CD4-positive, alpha-beta T cell treated with Interleukin-15 for 4 hours (primary cell): ENCODE results near the gene MSMO1.
"Not testable (repeated sequence)": the region's sequence is repeated elsewhere in the genome, so short reads cannot be mapped to it uniquely, and the experiment has no call there.

ENCODE experiments used
- DNase-seq: peaks from one replicate; pipeline ENCODE4 v3.0.0-alpha.2; 2020; ENCODE audit warnings: low spot score

MSMO1 gene

DNA sequence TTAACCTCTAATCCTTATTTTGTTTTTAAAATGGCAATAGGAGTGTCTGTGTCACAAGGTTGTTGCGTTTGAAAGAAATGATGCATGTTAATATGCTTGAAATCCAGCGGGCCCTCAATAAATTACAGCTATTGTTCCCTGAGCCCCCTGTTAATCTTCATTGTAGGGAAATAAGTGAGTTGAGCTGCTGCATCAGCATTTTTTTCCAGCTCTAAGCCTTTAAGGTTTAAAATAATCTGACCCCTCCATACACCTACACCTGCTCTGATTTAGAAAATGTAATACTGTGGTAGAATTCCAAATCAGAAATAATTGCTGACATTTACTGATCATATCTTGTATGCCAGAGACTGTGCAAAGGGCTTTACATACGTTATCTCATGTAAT is 2.6 kb upstream of the MSMO1 start:
- no peak for DNase-seq

DNA sequence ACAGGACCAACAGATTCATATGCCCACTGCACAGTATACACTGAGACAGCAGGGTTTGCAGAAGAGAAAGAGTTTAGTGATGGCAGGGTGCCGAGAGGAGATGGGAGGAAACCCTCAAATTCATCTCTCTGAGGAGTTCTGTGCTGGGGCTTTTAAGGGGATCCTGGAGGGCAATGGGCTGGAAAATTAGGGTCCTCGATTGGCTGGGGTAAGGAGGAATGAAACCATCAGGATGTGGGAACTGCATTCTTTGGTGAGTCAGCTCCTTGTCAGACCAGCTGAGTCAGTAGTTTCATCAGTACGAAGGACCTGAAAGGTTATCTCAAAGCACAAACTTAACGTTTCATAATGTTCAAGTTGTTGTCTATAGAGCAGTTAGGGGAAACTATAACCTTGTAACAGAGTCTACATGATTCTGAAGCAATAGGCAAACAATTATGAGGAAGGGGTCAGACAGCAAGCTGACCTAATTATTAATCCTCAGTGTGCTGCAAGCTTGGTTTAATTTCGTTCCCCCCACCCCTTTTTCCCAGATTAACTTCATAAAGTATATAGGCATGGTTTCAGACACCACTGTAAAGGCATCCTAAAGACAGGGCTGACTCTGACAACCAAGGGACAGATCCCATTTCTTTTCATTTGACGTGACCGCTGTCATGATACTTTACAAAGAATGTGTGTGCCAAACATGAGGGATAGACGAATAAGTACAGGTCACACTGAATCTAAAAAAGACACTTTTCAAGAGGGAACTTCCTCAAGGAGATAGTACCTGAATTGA is 1.5 kb upstream of the MSMO1 start:
- DNase-seq = peak; percentile 8

DNA sequence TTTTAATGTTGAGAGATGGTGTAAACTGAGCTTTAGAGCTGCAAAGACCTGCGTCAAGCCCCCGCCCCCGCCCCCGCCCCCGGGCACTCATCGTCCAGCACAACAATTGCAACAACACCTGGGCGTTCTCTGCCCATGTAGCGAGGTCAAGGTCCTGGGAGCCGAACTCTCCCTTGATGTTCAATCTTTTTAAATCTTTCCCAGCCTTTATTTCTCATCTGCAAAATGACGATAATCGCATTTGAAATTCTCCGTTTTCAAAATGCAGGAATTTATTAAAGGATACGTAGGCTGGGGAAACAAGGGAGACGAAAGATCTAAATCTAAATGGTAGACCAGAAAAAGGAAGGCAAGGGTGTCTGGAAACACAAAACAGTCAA is 648 bp upstream of the MSMO1 start:
- DNase-seq = peak; percentile 10

DNA sequence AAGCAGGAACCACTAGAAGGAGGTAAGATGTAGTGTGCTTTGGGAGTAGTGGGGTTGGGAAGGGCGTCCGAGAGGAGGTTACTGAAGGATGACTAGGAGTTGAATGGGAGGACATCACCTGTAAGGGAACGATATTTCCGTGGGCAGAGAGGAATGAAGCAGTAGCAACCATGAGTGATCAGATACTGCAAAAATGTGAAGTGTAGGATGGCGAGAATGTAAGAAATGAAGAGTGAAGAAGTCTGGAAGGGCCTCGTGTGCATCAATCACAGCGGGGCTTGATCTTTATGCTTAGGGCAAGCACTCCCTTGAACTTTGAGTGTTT is 594 bp downstream of the MSMO1 start:
- peak; percentile 2 for DNase-seq

DNA sequence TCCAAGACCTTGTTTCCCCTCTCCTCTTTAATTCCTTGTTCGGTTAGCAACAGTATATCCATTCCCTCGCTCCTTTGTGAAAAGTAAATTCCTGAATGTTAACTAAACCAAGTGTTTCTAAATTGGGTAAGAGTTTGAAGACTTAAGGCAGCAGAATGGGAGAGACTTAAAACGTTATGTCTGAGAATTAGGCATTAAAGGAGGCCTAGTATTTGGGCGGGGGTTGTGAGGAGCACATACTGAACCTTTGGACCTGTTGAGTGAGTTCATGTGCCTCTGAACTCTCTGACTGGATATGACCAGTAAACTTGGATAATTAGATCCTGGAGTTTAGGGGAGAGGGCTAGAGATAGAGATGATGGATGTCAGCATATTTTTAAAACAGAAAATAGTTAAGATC is 1.2 kb downstream of the MSMO1 start:
- no peak for DNase-seq

DNA sequence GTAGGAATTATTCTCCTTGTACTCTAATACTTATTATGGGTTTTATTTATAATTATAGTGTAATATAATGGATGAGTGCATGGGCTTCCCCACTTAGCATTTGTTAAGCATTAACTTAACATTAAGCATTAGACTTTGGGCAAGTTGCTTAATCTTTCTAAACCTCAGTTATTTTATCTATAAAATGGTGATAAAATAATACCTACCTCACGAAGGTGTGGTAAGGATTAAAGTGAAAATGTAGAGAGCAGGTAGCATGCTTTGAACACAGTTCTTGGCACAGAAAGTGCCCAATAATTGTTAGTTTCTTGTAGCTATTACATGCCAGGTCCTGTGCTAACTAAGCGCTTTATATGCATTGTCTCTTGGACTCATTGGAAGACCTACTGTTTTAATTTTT is 2.6 kb downstream of the MSMO1 start:
- DNase-seq = no peak

DNA sequence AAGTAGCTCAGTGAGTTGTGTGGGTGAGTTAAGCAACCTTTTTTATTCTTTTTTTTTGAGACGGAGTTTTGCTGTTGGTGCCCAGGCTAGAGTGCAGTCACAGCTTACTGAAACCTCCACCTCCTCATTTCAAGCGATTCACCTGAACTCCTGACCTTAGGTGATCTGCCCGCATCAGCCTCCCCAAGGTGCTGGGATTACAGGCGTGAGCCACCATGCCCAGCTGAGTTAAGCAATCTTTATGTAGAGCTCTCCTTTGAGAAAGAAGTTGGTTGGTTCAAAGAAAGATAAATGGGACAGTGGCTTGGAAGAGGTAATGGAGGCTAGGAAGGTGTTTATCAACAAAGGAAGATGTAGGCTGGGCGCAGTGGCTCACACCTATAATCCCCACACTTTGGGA is 3.2 kb downstream of the MSMO1 start:
- DNase-seq = no peak

DNA sequence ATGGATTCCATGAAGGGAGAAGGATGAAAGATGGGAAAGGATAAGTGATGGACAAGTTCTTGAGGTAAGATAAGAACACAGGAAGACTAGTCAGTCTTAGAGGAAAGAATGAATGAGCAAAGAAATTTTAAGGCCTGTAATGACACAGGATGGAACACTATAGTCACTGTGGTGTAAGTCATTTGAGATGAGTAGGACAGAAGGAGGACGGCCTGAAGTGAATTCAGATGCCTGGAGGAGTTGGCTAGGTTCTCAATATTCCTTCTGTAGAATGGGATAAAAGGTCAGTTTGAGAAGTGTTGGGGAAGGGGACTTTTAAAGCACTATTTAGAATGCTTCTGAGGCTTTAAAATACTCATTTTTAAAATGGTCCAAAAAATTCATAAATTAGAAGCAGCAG is 3.9 kb downstream of the MSMO1 start:
- DNase-seq = no peak

DNA sequence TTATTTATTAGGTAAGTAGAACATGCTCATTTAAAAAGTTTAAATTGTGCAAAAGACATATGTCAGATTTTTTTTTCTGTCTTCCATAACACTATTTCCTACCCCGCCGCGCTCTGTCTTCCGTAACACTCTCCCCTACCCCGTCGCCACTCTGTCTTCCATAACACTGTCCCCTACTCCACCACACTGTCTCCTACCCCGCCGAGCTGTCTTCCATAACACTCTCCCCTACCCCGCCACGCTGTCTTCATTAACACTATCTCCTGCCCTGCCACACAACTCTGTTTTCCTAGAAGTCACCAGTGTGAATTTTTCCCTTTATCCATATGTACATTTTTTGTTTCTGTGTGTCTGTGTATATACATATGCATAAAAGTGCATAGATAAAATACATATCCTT is 4.4 kb downstream of the MSMO1 start:
- DNase-seq = no peak

DNA sequence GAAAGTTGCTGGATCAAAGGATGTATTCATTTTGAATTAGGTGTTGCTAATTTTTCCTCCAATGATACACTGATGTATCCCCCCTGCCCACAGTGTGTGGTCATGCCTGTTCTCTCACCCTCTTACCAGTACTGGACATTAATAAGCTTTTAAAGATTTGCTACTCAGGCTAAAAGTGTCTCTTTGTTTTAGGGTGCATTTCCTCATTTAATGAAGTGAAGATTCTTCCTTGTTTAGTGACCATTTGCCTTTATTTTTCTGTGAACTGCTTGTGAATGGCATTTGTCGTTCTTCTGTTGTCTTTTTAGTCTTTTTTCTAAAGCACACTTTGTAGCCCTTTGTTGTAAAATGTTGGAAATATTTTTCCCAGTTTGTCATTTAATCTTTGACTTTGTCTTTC is 5.0 kb downstream of the MSMO1 start:
- no peak for DNase-seq

DNA sequence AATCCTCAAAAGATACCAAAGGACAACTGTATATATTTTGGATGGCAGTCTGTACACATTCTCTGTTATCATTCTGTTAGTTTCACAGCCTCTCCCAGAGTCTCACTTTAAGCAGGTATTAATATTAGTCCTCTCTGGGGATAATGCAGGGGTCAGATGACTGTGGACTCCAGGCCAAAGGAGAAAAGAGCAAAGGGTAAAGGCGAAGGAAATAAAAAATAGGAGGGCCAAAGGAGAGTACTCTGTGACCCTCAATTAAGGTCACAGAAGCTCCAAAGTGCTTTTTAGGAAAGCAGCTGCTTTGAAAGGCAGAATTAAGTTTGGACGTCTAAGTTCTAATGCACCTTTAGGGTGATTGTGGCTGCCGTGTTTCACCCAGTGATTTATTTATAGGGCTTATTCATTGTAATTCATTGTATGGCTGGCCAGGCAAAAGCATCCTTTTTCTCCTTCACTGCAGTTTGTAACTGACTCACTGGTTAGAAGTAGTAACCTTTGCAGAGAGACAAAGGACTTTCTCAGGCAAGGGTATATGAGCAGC is 7.8 kb downstream of the MSMO1 start:
- DNase-seq = no peak

DNA sequence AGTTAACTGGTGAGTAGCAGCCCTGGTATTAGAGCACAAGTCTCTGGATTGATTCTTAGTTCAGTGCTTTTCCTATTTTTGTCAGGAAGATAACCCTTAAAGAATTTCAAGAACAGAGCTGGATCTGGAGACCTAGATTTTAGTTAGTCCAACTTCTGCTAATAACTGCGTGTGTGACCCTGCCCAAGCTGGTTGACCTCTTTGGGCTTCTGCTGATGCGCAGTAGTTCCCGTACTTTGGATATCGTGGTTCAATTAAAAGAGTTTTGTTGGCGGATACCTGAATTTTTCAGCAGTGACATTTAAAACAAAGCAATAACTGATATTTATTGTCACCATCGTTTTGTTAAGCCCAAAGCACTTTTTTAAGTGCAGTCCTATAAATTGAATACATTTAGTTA is 9.3 kb downstream of the MSMO1 start:
- no peak for DNase-seq

DNA sequence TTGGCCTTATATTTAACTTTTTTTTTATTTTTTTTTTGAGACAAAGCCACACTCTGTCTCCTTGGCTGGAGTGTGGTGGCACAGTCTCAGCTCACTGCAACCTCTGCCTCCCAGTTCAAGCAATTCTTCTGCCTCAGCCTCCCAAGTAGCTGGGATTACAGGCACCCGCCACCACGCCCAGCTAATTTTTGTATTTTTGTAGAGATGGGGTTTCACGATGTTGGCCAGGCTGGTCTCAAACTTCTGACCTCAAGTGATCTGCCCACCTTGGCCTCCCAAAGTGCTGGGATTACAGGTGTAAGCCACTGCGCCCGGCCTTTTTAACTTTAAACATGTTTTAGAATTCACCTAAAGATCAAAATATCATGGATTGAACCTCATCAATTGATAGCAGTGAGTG is 14.9 kb downstream of the MSMO1 start:
- not testable (repeated sequence) for DNase-seq

DNA sequence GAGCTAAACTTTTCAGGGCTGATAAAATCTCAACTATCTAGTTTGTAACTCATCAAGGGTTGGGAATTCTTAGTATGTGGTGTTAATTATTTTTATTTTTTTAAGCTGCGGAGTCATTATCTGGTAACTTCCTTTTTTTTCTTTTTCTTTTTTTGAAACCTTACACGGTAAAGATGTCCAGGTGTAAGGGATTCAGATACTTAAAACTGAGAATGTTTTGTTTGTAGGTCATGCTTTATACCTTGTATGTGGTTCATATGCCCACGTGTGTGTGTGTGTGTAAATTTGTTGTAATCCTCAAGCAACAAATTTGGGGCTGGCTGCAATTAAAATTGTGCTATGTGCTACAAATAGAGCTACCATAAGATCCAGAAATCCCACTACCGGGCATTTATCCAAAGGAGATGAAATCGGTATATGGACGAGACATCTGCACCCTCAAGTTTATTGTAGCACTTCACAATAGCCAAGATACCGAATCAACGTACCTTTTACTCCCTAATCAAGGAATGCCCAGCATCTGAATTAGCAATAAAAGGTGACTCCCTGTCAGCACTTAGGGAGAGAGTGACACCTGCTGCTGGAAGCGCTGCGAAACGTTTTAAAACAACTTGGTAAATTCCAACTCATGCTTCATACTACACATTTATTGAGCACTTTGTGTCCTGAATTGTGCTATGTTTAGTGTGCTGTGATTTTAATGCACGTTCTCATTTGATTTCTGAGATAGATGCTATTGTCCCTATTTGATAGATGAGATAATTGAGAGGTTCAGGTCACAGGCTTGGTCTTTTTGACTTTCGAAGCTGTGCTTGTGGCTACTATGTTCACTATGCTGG is 16.1 kb downstream of the MSMO1 start:
- peak; percentile 13 for DNase-seq

DNA sequence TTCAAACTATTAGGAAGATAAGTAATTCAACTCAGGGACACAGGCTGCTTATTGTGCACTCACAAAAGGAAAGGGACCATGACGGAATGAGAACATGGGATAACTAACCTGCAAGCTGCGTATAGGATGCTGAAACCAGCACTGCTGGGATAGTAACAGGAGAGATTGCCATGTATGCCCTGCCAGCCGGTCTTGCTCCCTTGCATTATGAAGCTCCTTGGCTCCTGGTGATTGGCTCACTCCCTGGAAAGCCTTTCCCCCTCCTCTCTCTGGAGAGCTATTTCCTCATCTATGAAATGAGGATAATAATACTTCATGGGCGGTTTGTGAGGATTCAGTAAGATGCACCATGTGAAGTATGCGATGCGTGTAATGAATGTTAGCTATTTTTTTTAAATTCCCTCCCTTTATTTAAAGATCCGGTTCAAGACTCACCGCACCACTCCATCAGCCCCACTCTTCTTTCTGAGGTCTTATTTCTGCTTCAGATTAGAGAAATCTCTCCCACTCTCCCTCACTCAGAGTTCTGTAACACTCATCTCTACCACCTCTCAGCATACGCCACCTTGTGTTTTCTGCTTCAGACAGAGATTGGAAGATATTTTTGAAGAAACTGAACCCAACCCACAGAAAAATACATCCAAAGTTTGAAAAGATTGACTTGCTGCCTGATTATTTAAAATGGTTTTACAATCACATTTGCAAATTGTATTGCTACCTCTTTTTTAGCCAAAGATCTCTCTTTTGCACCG is 18.4 kb downstream of the MSMO1 start:
- no peak for DNase-seq

DNA sequence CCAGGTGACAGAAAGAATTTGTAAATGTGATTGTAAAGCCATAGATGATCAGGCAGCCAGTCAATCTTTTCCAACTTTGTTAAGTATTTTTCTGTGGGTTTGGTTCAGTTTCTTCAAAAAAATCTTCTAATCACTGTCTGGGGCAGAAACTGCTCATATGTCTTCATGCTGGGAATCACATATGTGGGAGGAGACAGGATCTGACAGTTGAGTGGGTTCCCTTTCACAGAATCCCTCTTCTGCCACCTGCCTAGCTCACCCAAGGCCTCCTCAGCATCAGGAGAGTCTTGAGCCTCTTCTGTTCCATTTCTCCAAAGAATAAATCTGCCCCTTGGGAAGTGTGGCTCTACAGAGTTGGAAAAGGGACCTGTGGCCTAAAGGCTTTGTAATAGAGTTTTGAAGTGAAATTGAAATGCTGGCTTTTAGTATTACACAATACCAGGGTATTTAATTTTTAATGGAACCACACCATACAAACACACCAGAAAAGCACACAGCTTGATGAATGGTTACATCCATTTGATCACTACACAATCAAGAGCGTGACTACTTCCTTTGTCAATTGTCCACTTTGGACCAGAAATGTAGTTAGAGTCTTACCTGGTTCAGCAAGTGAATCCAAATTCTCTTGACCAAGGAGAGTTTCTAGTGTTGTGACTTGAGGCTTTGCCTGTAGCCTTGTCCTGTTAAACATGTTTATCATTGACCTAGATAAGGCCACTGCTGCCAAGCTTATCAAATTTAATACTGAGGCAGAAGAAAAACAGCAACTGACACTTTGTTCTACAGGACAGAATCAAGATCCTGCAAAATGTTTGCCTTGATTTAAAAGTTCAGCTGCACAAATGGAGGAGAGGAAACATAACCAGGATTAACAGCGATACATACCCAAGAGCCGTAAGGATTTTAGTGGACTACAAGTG is 20.4 kb downstream of the MSMO1 start:
- DNase-seq = no peak

DNA sequence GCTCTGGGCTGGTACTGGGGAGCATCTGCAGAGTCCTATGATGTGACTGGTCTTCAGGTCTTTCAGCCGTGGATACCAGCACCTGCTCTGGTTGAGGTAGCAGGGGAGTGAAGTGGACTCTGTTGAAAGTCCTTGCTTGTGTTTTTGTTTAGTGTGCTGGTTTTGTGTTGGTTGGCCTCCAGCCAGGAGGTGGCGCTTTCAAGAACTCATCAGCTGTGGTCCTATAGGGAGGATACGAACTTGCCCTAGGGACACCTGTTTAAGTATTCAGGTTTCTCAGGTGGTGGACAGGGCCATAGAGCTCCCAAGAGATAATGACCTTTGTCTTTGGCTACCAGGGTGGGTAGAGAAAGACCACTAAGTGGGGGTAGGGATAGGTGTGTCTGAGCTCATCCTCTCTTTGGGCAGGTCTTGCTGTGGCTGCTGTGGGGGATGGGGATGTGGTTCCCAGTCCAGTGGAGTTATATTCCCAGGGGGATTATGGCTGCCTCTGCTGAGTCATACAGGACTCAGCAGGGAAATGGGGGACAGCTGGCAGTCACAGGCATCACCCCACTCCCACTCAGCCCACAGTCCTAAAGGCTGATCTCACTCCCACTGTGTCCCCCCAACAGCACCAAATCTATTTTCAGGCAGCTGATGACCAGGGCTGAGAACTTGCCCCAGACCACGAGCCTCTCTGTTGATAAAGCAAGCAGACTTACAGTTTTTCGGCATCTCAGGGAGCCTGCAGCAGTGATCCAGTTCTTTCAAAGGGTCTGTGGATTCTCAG is 24.1 kb downstream of the MSMO1 start:
- DNase-seq = no peak

DNA sequence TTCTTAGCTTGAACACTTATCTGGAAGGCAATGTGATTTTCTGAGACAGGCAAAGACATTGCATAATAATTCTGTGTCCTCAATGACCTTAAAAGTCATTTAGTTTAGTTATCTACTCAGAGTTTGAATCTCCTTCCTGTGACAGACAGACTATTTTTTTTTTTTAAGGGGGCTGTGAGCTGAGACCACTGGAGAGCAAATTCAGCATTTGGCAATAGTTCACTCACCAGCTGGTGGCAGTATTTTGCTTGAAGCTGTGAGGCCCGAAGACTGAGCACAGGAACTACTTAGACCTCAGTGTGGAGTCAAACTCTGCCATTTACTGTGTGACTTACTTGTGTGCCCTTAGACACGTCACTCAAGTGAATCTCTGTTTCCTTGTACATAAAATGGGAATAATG is 28.4 kb downstream of the MSMO1 start:
- DNase-seq = no peak

DNA sequence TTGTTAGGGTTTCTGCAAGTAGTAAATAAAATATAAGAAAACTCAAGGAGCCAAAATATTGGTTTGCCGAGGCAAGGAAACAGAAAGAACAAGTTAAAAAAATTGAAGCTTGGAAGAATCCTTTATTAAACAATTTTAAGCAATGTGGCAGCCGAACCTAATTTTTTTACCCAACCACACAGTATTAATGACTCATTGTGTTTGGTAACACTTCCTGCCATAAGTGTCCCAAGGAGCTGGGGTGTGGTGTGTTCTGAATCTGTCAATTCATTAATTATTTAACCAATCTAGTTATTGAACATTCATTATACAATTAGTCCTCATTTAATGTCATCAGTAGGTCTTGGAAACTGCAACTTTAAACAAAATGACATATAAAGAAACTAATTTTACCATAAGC is 32.0 kb downstream of the MSMO1 start:
- DNase-seq = no peak

DNA sequence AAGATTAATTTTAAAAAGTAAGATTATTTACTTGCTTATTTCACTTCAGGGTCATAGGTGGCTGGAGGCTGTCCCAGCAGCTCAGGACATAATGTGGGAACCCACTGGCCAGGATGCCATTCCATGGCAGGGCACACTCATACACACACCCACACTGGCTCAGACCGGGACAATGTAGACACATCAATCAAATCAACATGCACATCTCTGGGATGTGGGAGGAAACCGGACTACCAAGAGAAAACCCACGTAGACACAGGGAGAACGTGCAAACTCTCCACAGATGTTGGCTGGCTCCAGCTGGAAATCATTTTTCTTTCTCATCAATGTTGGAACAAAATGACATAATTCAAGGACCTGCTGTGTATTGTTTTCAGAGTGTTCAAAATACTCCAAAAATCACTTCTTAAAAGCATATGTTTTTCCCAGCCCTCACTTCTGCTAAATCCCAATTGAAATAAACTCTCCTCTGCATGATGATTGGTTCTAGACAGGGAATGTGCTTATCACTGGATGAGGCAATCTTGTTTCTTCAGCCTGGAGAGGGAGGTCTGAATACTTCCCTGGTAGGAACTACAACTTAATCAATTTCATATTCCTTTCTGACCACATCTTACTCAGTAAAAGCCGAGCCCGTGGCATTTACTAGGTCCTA is 32.7 kb downstream of the MSMO1 start:
- no peak for DNase-seq
